GM19372 (cell line): ENCODE data around the gene PUS1.
"Not testable (repeated sequence)": the region's sequence is repeated elsewhere in the genome, so short reads cannot be mapped to it uniquely, and the experiment has no call there.

Experiments used
- ATAC-seq: cut with Tn5 transposase; IDR thresholded peaks from one replicate; pipeline ENCODE4 v1.9.1; 2021; ENCODE audit warnings: mild to moderate bottlenecking, low read depth, moderate library complexity; ENCODE audit not compliant: unreplicated experiment

Gene PUS1

GRCh38 chr12:131929581-131930456 is 743 bp downstream of the PUS1 start:
- ATAC-seq: no peak

- no peak for ATAC-seq
Observed at GRCh38 chr12:131930510-131930909, 1.4 kb downstream of the PUS1 start.

- no peak for ATAC-seq
Observed at GRCh38 chr12:131933387-131933786, 4.3 kb downstream of the PUS1 start.

GRCh38 chr12:131934535-131934934 is 5.5 kb downstream of the PUS1 start:
- no peak for ATAC-seq

GRCh38 chr12:131938082-131938481 is 9.0 kb downstream of the PUS1 start:
- ATAC-seq: no peak

- ATAC-seq: no peak
Observed at GRCh38 chr12:131939007-131939406, 9.9 kb downstream of the PUS1 start.

- ATAC-seq: no peak
Observed at GRCh38 chr12:131940141-131940547, 11.1 kb downstream of the PUS1 start.

- no peak for ATAC-seq
Observed at GRCh38 chr12:131941116-131941986, 12.3 kb downstream of the PUS1 start.

GRCh38 chr12:131941987-131942341 is 12.9 kb downstream of the PUS1 start:
- no peak for ATAC-seq

- ATAC-seq: no peak
Observed at GRCh38 chr12:131942671-131943070, 13.6 kb downstream of the PUS1 start.

- no peak for ATAC-seq
Observed at GRCh38 chr12:131943389-131943788, 14.3 kb downstream of the PUS1 start.

- no peak for ATAC-seq
Observed at GRCh38 chr12:131943876-131944275, 14.8 kb downstream of the PUS1 start.

GRCh38 chr12:131944601-131945251 is 15.7 kb downstream of the PUS1 start:
- ATAC-seq: no peak

GRCh38 chr12:131946757-131947156 is 17.7 kb downstream of the PUS1 start:
- no peak for ATAC-seq

GRCh38 chr12:131947482-131948027 is 18.5 kb downstream of the PUS1 start:
- ATAC-seq: no peak

- no peak for ATAC-seq
Observed at GRCh38 chr12:131948166-131948712, 19.2 kb downstream of the PUS1 start.

- ATAC-seq: not testable (repeated sequence)
Observed at GRCh38 chr12:131948713-131949430, 19.8 kb downstream of the PUS1 start.

GRCh38 chr12:131949431-131950181 is 20.5 kb downstream of the PUS1 start, which contains the start of gene EP400:
EP400 (plus strand) TSS chr12:131949942; CDS start chr12:131960620, 10,678 bp downstream.
- ATAC-seq: peak; percentile 89
